Stimulated activated CD8-positive, alpha-beta memory T cell treated with anti-CD3 and anti-CD28 coated beads, Interleukin-12 subunit alpha, Interleukin-12 subunit beta, amount 100 ng/mL, for 24 hours (primary cell): Measurements from ENCODE around the gene FBXL17.

ENCODE experiments used
- DNase-seq: peaks from one replicate; pipeline ENCODE4 v3.0.0-alpha.2; 2020; ENCODE audit errors: extremely low read depth

FBXL17 gene

DNA sequence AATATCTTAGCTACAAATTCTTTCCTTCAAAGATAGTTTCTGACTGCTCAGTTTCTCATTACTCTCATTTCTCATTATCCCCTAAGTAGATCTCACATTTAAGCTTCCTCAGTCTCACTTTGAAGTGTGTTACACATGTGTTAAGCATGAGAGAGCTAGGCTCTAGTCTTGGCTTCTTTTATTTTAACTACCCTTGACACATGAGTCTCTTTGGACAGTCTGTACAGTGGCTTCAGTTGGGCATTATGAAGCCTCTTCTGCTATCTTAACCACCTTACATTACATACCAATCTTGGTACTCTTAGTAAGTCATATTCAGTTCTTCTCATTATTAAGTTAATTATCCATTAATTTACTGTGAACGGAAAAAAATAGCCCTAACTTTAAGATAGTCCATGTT, 232.5 kb downstream of the FBXL17 start:
- no peak for DNase-seq

DNA sequence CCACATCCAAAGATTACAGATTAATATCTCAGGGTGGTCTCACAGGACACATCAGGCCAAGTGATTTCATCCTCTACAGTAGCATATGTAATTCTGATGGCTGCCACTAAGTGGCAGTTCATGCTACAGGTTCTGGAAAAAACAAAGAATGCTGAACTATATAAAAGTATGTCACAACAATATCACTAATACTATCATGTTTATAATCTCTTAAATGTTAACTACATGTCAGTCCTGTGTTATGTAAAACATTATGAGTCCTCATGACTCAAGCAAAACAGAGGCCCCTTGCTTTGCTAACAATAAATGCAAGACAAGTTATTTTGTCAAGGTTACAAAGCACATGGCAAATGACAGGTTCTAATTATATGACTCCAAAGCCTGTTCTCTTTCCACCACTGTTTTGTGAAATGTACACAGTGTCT, 233.2 kb downstream of the FBXL17 start:
- DNase-seq, result no peak

DNA sequence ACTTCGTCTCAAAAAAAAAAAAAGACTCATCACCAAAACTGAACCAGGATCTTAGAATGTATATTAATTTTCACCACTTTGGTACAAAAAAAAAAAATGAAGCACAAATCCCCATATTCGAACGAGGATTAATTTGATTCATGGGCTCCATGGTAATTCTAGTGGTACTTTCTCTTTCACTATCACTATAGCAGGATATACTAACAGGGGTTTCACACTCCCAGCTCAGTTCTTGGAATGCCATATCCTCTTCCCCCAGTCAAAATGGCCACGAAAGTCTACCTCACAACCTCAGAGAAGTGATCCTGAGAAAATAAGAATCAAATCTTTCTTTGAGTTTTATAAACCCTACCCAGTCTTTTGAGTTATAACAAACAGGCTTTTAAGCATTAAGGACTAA, 235.7 kb downstream of the FBXL17 start:
- DNase-seq, result no peak

DNA sequence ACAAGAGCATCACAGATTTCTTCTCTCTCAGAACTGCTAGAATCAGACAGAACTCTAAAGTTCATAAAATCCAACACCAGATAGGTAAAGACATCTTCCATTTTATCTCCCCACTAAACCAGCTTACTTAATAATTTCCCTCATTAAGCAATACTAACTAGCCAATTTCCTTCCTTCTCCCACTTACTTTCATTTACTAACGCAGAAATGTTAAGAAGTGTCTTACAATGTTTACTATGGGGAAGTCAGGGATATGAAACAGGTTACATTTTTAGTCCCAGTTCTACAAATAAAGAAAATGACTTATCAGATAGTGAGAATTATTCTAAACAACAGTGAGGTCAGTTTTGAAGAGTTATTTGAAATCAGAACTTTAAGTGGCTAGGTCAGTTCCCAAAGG, 236.5 kb downstream of the FBXL17 start:
- DNase-seq, result no peak

DNA sequence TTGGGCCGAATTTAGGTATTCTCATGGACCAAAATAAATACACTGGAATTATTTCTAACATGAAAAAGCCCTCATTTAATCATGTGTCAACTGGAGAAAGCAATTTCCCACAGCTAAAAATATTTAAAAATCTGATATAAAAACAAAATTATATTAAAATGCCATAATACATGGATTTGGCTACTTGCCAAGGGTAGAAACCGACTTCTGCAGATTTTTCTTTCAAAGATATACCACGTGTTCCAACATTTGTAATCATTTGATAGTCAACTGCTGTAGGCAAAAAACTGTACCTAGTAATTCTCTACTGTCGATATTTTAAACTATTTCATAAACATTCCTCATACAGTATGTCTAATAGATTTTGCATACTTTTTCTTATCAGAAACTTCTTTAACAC, 237.6 kb downstream of the FBXL17 start:
- no peak for DNase-seq

DNA sequence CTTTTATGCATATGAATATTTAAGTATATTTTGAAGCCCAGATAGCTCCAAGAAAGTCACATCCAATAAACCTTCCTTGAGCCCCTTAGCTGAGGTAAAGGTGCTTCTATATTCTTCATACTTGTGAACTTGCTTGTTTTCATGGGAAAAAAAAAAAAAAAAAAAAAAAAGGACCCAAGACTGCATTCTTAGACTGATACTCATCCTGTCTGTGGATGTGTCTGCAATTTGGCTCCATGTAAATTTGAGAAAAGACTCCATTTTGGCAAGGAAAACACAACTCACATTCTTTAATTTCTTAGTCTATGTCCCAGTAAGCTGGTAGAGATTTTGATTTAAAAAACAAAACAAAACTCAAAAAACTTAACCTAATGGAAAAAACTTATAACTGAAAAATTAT, 238.3 kb downstream of the FBXL17 start:
- DNase-seq, result no peak

DNA sequence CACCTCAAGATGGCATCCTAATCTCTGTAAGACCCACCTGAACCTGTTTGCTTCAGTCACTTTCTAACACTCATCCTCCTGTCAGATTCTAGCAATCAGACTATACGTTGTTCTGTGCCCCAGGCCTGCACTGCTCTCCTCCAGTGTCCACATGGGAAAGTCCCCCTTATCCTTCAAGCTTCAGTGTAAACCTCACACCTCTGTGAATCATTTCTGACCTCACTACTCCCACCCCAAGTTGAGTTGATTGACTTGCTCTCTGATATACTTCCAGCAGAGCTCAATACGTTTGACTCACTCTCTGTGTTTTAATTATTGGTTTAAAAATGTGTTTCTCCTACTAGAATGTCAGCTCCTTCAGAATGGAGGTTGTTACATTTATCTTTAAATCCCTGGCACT, 240.2 kb downstream of the FBXL17 start:
- DNase-seq, result no peak

DNA sequence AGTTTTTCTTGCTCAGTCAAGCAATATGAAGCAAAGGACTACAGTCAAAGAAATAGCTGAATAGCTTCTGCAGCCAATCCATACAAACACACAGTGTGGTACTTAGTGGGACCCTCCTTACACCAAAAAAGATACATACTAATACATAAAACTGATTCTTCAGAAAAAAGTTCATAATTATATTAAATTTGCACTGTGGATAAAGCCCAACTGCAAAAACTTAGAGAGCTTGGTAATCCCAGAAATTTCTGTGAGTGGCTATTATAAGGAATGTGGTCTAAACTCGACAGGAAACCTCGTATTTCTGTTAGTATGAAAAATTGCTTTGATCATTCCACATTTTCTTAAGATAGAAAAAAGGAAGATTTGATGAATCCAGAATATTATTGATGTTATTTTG, 245.4 kb downstream of the FBXL17 start:
- no peak for DNase-seq

DNA sequence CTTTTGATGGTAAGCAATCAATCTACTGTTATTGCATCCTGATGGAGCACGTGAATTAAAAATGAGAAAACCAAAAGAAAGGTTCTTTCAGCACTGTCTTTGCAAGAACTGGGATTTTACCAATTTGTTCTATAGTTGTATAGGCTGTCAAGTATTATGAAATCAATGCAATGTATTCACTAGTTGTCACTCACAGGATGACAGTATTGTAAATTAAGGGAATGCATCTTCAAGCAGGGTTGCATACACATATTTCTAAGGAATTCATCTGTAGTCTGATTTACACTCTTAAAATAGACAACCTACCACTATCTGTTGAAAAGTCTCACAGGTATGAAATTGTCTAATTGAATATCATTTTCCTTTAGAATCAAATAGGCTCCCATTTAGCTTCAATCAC, 252.8 kb downstream of the FBXL17 start:
- DNase-seq, result no peak

DNA sequence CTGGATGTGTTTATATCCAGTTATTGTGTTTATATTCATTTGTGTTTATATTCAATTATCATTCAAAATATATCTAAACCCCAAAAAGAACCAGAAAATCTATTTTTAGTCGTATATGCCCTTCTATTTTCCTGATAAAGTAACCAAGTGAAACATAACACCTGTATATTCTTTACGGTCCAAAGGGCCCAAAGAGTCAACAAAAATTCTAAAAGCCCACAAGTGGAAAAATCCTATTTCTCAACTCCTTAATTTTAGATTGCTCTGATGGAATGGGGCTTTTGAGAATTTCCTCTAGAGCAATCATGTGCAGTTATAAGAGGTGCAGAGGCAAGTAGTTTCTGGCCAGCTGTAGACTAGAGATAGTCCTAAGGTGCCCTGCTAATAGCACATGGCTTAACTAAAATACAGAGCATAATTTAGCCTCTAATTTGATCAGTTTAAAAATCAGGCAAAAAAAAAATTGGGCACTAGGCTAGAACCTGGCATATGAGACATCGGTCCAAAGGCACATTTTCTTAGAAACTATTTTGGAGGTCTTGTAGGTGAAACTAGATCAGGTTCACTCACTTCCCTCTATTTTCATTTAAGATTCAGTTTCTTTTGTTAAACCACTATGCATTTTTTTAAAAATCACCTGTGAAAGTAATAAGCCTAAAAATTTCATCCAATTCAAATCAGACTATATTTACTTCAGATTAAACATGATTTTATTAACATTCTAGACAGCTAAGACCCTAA, 256.0 kb downstream of the FBXL17 start:
- no peak for DNase-seq

DNA sequence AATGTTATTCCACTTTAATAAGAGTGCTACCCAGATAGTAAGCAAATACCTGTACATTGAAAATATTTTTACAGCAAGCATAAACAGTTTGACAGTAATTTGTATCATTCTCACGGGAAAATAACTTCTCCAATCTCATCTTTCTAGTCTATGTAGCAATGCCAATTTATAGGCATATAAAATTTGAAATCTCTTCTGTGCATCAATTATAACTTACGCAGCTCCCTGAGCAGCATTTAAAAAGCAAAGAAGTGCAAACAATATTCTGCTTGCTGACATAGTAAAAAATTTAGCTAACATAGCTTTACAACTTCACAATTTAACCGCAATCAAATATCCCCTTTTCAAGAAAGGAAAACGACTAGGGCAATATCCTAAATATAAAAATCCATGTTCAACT, 257.3 kb downstream of the FBXL17 start:
- no peak for DNase-seq

DNA sequence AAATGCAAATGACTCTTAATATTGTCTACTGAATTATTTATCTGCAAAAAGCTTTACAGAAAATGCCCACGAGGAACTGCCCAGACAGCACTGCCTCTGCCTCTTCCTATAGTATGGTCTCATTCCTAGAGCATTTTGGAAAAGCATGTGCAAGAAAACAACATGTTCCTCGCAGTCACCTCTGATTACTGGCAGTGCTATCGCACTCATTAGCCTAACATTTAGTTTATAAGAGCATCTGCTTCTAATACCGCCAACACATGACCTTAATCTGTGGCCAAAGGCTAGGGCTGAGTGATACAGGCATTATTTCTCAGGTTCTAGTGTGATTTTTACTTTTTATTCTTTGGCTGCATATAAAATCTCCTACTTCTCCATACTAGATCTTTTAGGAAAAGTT, 259.2 kb downstream of the FBXL17 start:
- DNase-seq, result no peak

DNA sequence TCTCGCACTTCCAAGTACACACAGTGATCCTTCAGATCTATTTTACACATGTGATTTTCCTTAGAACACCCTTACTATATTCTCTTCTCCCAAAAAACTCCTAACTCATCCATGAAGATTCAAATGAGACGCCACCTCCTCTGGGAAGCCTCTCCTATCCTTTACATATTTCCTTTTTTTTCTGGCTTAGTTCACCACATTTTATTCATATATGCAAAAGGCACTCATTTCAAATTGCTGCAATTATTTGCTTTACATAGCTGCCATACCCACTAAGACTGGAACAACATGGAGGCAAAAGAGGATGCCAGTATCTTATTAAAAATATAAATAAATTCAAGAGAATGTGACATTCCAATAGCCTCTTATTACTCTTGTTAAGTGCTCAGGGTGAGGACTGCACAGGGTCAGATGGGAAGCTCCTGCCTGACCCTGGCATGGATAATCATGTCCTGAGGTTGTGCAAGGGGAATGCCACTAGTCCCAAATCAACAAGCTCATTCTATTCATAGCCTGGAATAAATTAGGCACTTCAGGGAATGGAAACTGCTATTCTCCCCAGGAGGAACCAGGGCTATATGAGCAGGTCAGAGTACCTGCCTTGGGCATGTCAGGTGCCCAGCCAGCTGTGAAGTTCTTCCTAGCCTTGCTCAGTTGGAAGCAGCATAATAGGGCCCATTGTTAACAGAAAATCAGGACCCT, 262.9 kb downstream of the FBXL17 start:
- no peak for DNase-seq

DNA sequence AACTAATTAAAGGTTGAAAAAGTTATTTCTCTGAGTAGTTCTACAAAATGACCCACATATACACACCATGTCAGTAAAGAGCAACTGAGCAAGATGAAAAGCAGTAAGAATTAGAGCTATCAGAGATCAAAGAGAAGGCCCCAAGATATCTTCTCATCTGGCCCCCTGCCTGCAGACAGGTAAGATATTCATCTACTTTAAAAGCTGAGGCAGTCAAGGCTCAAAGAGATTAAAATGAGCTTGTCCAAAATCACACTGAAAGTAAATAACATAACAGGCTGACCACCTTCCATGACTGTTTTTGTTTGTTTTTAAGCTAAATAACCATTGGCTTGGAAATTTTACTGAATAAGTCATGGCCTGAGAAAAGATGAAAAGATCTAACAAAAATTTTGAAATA, 266.2 kb downstream of the FBXL17 start:
- DNase-seq, result no peak

DNA sequence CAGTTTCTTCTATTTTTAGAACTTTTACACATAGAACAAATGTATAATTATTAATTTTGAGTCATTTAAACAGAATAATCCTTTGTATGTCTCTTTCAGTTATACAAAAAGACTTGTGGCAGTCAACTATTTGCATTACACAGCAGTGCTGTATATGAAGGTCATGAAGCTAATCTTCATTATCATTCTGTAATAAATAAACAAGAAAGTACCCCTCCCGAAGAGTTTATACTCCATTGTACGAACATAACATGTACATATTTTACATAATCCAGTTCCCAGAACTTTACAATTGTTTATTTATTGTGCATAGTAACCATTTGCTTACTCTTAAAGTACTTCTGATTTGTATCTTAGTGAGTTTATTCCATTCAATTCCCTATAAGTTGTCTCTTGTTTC, 267.9 kb downstream of the FBXL17 start:
- no peak for DNase-seq

DNA sequence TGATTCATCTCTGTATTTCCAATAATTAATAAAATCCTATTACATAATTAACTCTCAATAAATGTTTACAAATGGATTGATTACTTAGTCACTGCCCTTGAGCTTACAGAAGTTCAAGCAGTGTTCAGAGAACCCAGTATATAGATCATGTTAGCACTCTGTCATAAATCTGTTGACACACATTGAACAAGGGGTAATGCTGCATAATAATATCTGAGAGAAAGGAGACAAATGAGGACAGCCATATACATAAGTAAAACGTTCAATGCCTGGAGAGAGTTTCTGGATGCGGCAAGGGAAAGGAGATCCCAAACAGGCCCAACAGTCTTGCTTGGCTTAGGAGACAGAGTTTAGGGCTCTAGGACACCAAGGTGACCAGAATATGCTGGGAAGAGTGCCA, 270.2 kb downstream of the FBXL17 start:
- DNase-seq, result no peak

DNA sequence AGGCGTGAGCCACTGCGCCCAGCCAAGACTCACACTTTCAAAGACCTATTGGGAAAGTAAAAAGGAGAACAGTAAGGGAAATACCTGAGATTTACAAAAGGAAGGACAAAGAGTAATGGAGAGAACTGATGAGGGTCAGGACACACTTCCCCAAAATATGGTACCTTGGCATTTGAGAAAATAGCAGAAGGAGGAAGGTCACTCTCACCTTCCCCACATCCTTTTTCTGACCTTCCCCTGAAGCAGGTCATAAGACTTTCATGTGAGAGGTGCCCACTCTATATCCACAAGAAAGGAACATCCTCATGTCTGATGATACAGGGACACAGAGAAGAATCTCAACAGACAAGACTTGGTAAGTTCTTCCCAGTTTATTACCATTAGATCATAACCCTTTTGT, 272.8 kb downstream of the FBXL17 start:
- DNase-seq, result no peak

DNA sequence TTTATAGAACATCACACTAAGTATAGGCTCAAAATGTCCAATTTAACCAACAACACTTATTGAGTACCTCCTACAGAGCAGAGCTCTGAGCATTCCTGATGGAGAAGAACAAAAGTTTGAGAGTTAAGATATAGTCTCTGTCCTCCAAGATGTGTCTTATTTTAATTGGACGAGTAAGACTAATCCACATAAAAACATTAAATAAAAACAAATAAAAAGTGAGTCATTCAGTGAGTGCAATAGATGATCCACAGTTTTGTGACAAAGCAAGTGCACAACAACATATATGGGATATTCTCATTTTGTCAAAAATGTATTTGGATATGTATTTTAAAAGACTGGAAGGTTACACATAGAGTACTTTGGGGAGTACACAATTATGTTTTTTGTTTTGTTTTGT, 277.4 kb downstream of the FBXL17 start:
- DNase-seq, result no peak

DNA sequence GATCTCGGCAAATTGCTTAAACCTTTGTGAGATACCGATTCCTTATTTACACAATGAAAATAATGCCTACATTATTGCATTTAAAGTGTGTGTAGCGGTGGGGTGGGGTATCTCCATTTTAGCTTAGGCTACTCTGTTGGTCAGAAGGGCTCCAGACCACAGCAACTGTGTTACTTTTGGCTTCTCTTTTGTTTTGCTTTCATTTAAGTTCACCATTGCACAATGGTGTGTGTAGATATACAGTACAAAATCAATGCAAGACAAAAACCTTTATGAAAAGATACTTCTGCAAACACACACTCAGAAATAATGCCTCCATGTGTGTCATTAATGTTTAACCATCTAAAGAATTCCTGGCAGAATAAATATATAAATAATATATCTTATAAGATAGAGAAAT, 279.4 kb downstream of the FBXL17 start:
- DNase-seq, result no peak

DNA sequence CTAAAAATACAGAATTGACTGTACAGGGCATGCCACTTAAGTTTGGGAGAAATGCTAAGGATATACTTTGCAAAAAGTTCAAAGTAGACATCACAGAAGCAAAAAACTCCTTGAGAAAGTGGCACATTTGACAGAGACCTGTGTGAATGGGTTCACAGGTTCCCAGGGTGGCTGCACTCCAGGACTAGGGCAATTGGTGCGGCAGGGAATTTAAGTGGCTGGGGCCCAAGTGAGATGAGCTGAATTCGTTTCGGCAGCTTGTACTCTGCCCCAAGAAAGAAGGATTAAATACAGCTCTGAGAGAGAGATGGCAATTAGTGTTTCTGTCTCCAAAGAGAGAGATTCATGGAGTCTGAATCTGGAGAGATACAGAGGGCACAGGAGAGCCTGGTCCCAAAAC, 280.1 kb downstream of the FBXL17 start:
- DNase-seq, result no peak

DNA sequence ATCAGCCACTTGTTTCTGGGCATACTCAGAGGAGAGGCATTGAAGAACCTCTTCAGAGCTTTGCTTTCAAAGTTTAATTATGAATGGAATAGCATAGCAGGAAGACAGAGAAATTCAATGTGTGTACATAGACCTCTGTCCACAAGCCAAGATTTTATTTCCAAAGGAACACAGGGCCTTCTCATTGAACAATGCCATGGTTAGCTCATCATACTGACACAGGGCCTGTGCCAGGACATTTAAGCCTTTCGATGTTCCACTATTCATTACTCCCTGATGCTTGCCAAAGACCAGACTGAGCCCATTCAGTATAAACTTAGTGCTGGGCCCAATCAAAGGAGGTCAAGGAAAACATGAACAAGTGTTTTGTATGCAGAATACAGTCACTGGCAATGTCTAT, 280.8 kb downstream of the FBXL17 start:
- no peak for DNase-seq

DNA sequence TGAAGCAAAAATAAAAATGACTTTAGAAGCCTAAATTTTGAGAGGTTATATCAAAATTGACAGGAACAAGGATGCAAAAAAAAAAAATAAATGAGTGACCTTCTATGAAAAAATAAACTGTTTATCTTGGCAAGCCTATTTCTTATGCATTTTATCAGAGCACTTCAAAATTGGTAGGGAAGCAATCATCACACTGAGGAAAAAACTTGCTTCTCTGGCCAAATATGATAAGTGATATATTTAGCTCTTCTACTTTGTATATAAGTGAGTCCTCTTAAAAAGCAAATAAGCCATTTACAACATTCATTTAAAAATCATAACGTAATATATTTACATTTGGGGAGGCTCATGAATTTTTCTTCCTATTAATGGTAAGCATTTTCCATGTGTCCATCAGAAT, 287.1 kb downstream of the FBXL17 start:
- DNase-seq, result no peak

DNA sequence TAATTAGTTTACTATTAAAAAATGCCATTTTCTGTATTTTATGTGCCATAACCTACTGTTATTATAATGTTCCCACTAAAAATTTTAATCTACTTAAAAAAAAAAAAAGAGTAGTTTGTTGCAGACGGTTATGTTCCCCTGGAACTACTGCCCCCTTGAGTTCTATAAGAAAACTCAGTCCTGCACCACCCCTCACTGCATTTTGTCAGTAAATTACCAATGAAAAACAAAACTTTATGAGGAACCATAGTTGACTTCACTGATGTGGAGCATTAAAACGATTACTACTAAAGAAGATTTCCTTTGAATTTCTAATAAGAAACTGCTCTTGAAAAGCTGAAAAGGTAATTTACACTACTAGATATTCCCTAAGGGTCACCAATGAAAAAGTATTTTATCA, 288.7 kb downstream of the FBXL17 start:
- DNase-seq, result no peak

DNA sequence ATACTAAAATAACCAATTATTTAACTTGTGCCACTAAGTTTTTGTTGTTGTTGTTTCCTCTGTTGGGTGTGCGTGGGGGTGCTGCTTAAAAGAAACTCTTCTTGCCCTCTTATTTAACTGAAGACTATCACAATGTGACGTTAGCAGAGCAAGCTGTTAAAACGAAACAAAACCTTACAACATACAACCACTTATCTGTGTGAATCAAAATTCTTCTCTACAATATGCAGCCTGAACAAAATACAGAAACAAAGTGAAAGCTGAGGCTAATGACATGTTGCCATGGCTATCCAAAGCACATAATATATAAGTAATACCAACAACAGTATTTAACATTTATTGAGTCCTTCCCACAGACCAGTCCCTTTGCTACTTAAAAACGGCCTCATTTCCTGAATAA, 291.0 kb downstream of the FBXL17 start:
- DNase-seq, result no peak
